VCaP (cell line): ENCODE results near the gene SMAD2.

Experiments
- H3K27ac ChIP-seq: fragments of 450-650 bp; 2 replicates; pipeline ENCODE4 v1.5.1; 2017
- TF ChIP-seq, protein P1 (sequence below): fragments of 450-650 bp; conservative IDR thresholded peaks from 2 replicates; pipeline ENCODE4 v1.5.1; 2017; ENCODE audit warnings: mild to moderate bottlenecking, moderate library complexity

SMAD2 gene

GRCh38 chr18:47930199-47930930 lies at the start of gene SMAD2:
Gene SMAD2 (minus strand): TSS chr18:47930659. CDS start chr18:47896756, 33,903 bp downstream.
- TF ChIP-seq, protein P1, sequence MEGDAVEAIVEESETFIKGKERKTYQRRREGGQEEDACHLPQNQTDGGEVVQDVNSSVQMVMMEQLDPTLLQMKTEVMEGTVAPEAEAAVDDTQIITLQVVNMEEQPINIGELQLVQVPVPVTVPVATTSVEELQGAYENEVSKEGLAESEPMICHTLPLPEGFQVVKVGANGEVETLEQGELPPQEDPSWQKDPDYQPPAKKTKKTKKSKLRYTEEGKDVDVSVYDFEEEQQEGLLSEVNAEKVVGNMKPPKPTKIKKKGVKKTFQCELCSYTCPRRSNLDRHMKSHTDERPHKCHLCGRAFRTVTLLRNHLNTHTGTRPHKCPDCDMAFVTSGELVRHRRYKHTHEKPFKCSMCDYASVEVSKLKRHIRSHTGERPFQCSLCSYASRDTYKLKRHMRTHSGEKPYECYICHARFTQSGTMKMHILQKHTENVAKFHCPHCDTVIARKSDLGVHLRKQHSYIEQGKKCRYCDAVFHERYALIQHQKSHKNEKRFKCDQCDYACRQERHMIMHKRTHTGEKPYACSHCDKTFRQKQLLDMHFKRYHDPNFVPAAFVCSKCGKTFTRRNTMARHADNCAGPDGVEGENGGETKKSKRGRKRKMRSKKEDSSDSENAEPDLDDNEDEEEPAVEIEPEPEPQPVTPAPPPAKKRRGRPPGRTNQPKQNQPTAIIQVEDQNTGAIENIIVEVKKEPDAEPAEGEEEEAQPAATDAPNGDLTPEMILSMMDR = no peak
- peak within 1 kb of the TSS; percentile 97 for H3K27ac ChIP-seq

DNA sequence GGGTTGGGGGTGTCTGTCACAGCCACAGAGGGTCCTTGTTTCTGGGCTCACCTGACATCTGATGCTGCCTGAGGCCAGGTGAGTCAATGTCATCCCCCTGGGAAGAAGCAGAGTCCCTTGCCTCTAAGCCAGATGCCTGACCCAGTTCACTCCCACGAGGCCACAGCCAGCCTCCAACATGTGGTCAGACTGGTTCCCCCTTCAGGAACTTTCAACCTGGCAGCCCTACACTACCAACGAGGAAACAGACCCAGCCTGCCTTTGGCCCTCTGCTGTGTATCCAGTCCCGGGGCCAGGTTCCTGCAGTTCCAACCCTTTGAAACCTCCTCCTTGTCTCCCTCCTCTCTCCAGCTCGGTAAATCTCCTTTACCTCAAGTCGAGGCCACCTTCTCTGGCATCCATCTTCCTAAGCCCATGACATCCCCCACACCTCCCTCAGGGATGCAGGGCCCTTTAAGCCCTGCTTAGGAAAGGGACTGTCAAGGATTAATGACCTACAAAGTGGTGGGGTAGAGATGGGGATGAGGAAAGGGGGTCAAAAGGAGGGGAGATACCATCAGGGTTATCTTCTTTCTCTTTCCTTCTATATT lies 49.2 kb upstream of the SMAD2 start:
- TF ChIP-seq, protein P1 = no peak
- no peak overlapping the region for H3K27ac ChIP-seq

- TF ChIP-seq, protein P1 = no peak
- H3K27ac ChIP-seq = no peak overlapping the region
These were observed 48.1 kb upstream of the SMAD2 start for GRCh38 chr18:47978603-47979002.

- TF ChIP-seq, protein P1 = no peak
- H3K27ac ChIP-seq = no peak overlapping the region
These were observed 47.7 kb upstream of the SMAD2 start for GRCh38 chr18:47978141-47978540.

DNA sequence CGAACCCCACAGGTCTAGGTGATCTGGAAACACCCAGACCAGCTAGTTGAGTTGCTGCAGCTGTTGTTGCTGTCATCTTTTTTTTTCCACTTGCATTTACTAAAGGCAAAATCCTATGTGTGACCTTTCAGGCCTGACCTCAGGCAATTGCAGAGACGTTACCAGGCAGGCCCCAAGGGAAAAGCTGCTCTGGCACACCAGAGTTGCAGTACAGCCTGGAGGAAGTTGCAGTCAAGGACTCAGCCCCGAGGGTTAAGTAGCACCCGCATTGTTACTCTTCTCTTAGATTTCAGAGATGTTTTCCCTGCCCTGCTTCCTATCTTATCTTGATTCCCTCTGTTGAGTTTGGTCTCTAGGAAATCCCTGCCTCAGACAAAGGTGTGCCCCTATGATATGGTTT lies 45.2 kb upstream of the SMAD2 start:
- no peak overlapping the region for H3K27ac ChIP-seq
- TF ChIP-seq, protein P1 = no peak

- no peak overlapping the region for H3K27ac ChIP-seq
- TF ChIP-seq, protein P1 = no peak
These were observed 44.6 kb upstream of the SMAD2 start for GRCh38 chr18:47975105-47975504.

DNA sequence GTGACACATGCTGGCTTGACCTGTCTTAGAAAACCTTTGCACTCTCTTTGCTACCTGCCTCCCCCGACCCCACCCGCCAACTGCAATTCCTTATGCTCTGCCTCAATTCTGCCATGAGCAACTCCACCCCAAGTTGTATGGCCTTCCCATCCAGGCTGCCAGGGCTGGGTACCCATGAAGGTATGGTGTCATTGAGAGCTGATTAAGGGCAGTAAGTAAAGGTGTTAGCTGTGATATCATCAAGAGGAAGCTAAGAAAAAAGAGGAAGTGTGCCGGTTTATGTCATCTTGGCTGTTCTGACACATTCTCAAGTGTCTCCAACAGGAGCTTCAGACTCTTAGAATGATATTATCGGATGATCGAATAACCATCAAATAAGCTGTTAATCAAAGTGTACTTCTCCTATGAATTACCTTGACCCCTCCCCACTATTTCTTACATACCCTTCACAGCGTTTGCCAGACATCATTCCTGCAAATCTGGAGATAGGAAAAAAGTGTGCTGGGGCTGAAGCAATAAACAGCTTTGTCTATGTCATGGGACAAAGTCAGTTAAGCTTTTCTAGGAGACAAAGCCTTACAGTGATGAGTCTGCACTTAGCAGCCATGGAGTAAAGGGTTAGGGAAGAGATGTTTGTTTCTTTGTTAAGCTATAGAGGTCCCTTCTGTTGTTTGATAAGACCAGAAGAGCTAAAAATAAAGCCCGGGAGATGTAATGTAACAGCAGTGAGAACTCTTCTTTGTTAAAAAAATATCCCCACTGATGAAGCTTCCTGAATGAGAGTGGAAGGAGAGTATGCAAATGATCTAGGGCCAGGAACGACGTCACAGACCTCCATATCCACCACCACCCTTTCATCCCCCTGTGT lies 40.4 kb upstream of the SMAD2 start:
- H3K27ac ChIP-seq = no peak overlapping the region
- TF ChIP-seq, protein P1 = no peak
